ENCODE results near the gene C1QL4.

The C1QL4 gene

DNA sequence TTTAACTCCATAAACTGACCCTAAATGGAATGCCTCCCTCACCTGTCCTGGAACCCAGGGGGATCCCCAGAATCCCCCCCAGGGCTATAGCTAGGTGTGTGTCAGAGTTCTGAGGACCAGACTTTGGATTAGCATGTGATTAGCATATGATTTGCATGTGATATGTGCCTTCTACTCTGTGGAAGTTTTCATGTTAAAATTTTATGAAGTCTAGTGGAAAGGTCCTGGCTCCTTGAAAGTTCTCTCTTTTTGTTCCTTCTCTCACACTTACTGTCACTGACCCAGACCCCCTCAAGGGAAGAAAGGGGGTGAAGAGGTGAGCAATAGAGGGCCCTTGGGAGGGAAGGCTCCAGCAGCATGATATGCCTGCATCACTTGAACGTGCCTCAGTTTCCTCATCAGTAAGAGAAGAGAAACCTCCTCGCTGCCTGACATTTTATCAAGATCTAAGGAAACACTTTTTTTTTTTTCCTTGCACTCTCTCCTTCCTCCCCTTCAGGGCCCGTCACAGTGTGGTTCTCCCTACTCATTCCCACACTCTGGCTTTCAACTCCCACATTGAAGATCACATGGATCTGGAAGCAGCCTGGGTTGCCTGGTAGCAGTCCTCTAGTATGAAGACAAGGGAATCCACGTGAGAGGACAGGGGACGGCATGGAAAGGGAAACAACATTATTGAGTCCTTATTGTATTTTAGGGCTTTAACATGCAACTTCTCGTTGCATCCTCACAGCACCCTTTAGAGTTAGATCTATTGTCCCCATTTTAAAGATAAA lies 3.3 kb upstream of the C1QL4 start:
- DNase-seq (ENCODE audit: low read depth), result no peak
- TF ChIP-seq, protein P1, sequence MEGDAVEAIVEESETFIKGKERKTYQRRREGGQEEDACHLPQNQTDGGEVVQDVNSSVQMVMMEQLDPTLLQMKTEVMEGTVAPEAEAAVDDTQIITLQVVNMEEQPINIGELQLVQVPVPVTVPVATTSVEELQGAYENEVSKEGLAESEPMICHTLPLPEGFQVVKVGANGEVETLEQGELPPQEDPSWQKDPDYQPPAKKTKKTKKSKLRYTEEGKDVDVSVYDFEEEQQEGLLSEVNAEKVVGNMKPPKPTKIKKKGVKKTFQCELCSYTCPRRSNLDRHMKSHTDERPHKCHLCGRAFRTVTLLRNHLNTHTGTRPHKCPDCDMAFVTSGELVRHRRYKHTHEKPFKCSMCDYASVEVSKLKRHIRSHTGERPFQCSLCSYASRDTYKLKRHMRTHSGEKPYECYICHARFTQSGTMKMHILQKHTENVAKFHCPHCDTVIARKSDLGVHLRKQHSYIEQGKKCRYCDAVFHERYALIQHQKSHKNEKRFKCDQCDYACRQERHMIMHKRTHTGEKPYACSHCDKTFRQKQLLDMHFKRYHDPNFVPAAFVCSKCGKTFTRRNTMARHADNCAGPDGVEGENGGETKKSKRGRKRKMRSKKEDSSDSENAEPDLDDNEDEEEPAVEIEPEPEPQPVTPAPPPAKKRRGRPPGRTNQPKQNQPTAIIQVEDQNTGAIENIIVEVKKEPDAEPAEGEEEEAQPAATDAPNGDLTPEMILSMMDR (IDR thresholded peaks at IDR 0.05; ENCODE audit: control insufficient read depth, insufficient read depth, low read depth, low read length, missing control alignments), result no peak
- no peak overlapping the region for H3K4me3 ChIP-seq (ENCODE audit: control insufficient read depth, low read depth, low read length)

DNA sequence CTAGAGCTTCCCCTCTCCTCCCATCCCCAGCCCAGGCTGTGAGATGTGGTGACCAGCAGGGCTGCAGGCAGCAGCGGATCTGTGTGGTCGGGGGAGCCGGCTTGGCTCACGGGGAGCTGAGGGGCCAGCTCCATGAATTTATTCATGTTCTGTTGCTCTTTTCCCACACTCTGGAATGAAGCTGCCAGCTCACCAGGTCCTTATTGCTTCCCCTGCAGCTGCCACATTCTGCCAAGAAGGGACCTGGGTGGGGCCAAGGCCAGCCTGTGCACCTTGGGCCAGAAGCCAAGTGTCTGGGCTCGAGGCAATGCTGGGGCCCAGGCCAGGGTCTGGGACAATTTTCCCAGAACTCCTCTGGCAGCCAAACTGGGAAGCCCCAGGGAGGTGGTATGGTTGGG lies 2.5 kb upstream of the C1QL4 start:
- H3K4me3 ChIP-seq (ENCODE audit: control insufficient read depth, low read depth, low read length), result no peak overlapping the region
- TF ChIP-seq, protein P1 (IDR thresholded peaks at IDR 0.05; ENCODE audit: control insufficient read depth, insufficient read depth, low read depth, low read length, missing control alignments), result no peak
- DNase-seq (ENCODE audit: low read depth), result no peak

DNA sequence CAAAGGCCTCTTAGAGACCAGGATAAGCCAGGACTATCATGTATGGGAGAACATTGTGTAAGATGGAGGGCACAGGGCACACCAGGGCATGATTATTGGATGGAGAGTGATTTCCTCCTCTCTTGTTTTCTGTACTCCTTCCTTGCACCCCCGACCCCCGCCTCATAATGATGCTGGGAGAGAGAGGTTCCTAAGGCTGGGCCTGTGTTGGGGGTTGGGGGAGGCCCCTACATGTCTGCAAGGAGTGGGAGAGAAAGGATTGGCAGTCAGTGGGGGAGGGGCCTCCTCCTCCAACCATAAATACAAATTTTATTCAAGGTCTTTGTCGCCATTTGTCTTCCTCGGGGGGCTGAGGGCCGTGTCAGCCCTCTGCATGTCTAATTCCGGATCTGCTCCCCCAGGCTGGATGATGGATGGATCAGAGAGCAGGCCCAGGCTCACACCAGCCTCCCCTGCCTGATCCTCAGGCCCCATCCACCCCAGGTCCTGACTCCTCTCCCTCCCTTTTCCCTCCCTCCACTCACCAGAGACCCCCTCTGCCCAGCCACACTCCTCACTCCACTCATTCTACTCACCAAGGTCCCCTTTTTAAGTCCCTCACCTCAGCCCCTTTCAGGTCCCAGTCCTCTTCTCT lies 2.0 kb upstream of the C1QL4 start:
- H3K4me3 ChIP-seq (ENCODE audit: control insufficient read depth, low read depth, low read length), result no peak overlapping the region
- TF ChIP-seq, protein P1 (IDR thresholded peaks at IDR 0.05; ENCODE audit: control insufficient read depth, insufficient read depth, low read depth, low read length, missing control alignments), result no peak
- no peak for DNase-seq (ENCODE audit: low read depth)

GRCh38 chr12:49335955-49336644 lies 888 bp downstream of the C1QL4 start:
- TF ChIP-seq, protein P1 (IDR thresholded peaks at IDR 0.05; ENCODE audit: control insufficient read depth, insufficient read depth, low read depth, low read length, missing control alignments), result no peak
- no peak for DNase-seq (ENCODE audit: low read depth)
- H3K4me3 ChIP-seq (ENCODE audit: control insufficient read depth, low read depth, low read length), result no peak overlapping the region

DNA sequence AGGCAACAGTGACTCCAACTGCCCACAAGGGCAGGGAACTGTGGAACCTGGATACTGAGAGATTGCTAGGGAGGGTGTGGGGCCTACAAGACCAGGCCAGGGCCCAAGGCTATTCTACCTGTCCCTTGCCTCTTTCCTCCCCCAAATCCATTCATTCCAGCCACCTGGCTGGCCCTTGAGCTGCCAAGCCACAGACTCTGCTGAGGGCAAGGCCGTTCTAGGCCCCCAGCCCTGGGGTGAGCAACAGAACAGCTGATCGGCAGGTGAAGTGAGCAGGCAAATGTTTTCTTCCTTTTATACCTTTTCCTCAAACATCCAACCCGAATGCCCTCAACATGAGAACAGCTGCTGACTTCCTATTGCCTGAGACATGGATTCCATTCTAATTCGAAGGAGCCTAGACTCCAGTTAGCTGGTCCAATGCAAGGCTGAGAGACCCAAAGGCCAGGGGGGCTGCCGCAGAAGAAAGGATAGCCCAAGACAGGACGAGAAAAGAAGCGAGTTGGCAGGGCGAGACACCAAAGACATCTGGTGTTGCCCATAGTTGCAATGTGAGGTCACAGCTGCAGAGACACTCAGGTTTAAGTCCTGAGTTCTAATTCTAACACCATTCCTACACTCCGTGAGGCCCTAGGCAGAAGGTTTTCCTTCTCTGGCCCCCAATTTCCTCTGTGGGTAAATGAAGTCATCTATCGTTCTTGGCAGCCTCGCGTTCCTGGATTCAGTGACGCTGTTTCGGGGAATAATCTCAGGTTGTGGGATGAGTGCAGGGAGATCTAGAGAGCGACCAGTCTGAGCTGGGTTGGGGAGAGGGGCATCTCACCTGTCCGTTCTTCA lies 1.7 kb downstream of the C1QL4 start:
- H3K4me3 ChIP-seq (ENCODE audit: control insufficient read depth, low read depth, low read length), result no peak overlapping the region
- TF ChIP-seq, protein P1 (IDR thresholded peaks at IDR 0.05; ENCODE audit: control insufficient read depth, insufficient read depth, low read depth, low read length, missing control alignments), result no peak
- no peak for DNase-seq (ENCODE audit: low read depth)

DNA sequence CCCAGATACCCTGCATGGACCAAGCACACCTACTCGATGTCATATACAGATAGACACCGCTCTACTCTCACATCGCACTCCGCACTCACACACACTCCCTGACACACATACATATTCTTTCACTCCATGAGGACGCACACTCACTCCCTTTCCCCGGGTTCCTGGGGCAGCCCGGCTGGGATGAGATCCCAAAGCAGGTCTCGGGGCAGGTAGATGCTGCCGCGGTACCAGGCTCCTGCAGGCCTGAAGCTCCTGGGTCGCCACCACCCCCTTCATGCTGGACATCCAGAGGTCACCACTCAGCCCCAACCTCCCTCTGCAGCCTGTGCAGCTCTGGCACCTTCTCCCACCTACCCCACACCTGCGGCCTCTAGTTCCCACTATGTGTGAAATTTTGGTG lies 2.3 kb downstream of the C1QL4 start:
- TF ChIP-seq, protein P1 (IDR thresholded peaks at IDR 0.05; ENCODE audit: control insufficient read depth, insufficient read depth, low read depth, low read length, missing control alignments), result no peak
- H3K4me3 ChIP-seq (ENCODE audit: control insufficient read depth, low read depth, low read length), result no peak overlapping the region
- no peak for DNase-seq (ENCODE audit: low read depth)

Measured in AG09309 (cell line).